ENCODE results near the gene SYAP1.

DNA sequence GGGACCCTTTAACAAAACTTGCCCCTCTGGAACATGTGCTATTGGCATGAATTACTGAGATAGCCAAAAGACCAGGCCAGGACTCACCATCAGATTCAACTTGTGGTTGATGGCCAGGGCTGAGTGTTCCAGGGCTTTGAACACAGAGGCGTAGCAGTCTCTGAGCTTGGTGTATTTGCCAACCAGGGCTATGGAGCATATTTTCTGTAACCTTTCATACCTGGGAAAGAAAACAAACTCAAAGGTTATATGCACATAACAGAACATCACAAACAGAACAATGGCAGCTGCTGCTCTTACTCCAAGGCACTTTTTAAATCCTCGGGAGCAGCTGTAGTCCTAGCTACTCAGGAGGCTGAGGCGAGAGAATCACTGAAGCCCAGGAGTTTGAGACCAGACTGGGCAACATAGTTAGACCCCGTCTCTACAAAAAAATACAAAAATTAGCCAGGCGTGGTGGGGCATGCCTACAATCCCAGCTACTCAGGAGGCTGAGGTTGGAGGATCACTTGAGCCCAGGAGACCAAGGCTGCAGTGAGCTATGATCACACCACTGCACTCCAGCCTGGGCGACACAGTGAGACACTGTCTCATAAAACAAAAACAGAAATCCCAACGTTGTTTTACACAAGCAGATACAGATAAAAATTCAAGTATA lies 36.3 kb upstream of the SYAP1 start:
- TF ChIP-seq CTCF (IDR thresholded peaks at IDR 0.05), result no peak
- TF ChIP-seq EZH2 (IDR thresholded peaks at IDR 0.05), result no peak
- TF ChIP-seq EZH2phosphoT487 (IDR thresholded peaks at IDR 0.05), result no peak

All from neural progenitor cell (in vitro differentiated cells).